GM10266 (cell line): Measurements from ENCODE around the gene TMEM89.
A peak's percentile ranks its signal among the peaks of the same experiment; 100 is the strongest.

ENCODE experiments used
- DNase-seq: peaks from one replicate; pipeline ENCODE4 v3.0.0; 2012; ENCODE audit errors: extremely low spot score
- TF ChIP-seq, protein P1 (sequence below): IDR thresholded peaks from 2 replicates; pipeline ENCODE4 v1.5.1; 2012; ENCODE audit warnings: mild to moderate bottlenecking, low read depth; ENCODE audit not compliant: control insufficient read depth, insufficient read depth; ENCODE audit errors: missing control alignments

TMEM89 gene

DNA sequence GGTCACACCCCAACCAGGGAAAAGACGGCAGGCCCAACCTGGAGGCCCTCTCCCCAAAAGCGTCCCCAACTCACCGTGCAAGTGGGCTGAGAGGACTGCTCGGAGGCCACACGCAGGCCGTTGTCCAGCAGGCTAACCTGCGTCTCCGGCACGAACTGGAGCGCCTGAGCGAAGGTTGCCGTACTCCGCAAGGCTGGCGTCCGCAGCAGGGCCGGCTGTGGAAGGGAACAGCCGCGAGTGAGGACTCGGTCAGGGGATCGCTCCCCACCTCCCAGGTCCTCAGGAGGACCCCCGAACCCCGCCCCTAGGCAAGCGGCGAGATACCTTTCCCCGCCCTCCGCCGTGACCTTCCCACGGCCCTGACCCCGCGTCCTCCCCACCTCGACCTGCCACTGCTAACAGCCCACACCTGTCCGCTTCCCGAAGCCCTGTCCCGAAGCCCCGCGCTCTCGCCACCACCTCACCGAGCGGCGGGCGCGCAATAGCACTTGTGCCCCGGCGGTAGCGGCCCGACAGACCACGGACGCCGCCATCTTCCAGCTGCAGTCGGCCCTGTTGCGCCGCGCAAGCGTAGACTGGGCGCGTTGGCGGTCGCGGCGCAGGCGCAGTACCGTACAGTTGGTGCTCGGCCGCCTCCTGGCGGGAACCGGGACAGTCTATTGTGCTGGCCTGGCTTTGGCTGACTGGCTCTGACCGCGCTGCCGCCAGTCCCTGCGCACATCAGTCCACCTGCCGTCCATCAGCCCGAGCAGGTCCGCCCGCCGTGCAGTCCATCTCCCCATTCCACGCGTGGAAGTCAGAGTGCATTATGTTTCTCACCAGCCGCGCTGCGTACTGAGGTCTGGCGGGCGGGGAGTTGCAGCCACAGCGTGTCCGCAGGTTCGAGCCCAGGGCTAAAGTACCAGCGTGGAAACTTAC, 12.2 kb downstream of the TMEM89 start, which contains the start of gene UQCRC1:
Gene UQCRC1 (minus strand): TSS at position 559 of the 918 bp plus-strand sequence. CDS start 26 bp downstream, at position 533.
- TF ChIP-seq, protein P1, sequence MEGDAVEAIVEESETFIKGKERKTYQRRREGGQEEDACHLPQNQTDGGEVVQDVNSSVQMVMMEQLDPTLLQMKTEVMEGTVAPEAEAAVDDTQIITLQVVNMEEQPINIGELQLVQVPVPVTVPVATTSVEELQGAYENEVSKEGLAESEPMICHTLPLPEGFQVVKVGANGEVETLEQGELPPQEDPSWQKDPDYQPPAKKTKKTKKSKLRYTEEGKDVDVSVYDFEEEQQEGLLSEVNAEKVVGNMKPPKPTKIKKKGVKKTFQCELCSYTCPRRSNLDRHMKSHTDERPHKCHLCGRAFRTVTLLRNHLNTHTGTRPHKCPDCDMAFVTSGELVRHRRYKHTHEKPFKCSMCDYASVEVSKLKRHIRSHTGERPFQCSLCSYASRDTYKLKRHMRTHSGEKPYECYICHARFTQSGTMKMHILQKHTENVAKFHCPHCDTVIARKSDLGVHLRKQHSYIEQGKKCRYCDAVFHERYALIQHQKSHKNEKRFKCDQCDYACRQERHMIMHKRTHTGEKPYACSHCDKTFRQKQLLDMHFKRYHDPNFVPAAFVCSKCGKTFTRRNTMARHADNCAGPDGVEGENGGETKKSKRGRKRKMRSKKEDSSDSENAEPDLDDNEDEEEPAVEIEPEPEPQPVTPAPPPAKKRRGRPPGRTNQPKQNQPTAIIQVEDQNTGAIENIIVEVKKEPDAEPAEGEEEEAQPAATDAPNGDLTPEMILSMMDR = peak; percentile 77
- peak; percentile 96 for DNase-seq

DNA sequence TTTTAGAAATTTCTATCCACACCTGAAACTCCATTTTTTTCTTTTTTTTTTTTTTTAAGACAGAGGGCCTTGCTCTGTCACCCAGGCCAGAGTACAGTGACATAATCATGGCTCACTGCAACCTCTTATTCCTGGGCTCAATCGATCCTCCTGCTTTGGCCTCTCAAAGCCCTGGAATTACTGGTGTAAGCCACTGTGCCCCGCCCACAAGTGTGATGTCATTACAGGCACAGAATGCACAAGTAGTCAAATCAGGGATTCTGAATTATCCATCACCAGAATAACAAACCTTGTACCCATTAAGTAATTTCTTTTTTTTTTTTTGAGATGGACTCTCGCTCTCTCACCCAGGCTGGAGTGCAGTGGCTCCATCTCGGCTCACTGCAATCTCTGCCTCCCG, 14.1 kb downstream of the TMEM89 start:
- no peak for DNase-seq
- TF ChIP-seq, protein P1 = no peak

DNA sequence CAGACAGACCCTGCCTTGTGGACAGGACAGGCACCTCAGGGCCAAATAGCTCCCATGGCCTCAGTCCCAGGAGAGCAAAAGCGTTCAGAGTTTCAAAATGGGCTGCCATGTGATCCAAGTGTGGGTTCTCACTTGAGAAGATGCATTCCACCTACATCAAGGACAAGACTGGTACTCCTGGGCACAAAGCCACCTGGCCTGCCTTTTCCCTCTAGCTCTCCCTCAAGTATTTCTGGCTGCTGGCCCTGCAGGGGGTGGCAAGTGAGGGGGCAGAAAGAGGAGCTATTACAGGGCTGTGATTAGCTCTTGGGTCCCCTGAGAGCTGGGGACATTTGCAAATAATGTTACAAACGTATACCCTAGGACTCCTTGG, 20.0 kb downstream of the TMEM89 start:
- DNase-seq = no peak
- TF ChIP-seq, protein P1 = no peak

DNA sequence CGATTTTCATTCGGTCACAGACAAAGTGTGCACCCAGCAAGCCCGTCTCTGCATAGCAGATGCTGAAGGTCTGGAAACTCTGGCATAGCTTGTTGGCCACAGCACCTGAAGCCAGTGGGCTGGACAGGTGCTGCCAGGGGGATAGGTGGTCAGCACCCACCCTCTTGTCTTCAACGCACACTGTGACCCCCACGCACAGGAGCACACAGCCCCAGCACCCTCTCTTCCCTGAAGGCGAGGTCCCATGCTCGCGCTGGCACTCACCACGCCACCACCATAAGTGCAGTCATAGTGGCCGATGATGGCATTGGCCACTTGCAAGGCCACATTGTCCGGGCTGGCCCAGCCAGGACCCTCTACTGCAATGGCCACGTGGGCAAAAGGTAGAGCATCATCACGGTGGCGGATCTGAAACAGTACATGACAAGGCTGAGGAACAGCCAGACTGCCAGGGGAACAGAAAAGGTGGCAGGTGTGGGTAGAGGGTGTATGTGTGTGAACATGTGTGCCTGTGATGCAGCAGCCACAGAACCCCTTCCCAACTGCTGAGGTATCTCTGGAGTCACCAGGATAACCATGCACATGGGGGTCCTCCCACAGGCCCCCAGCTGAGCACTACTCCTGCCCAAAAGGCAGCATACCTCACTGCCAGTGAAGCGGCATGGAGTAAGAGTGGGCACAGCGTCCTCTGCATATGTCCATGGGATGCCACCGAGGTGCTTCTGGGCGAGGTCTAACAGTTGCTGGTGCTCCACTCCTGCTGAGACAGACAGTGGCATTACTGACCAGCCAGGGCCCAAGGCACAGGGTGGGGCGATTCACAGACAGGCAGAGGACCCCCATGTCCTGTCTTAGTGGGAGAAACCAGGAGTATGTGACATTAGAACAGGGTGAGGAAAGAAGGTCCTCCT, 20.6 kb downstream of the TMEM89 start:
- TF ChIP-seq, protein P1 = no peak
- DNase-seq = no peak

DNA sequence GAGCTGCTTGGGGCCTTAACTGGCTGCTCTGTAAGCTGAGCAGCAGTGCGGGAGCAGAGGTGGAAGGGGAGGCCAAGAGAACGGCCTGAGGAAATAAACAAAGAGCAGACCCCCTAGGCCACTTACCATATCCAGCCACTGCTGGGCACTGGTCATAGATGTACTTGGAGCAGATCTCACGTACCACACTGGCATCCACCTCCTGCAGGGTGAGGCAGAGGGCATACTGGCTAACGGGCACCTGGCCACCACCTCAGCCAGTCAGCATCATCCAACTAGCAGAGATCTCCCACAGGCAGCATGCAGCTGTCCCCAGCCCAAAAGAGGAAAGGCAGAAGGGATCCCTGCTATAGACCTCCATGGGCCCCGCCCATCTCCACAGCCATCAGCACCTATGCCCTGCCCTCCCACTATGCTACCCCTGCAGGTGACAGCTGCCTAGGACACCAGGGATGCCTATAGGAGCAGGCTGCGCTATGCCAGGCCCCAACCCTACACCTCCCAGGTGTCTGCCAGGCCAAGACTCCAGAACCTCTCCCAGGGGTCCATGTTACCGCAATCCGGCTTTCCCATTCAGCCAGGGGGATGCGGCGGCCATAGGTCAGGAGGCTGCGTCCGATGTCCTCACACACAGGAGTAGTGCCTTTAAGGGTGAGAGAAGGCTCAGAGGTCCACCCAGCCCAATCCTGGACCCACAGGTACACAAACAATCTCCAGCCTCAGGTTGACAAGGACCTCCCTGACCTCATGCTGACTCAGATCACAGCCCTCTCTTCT, 21.9 kb downstream of the TMEM89 start:
- TF ChIP-seq, protein P1 = no peak

DNA sequence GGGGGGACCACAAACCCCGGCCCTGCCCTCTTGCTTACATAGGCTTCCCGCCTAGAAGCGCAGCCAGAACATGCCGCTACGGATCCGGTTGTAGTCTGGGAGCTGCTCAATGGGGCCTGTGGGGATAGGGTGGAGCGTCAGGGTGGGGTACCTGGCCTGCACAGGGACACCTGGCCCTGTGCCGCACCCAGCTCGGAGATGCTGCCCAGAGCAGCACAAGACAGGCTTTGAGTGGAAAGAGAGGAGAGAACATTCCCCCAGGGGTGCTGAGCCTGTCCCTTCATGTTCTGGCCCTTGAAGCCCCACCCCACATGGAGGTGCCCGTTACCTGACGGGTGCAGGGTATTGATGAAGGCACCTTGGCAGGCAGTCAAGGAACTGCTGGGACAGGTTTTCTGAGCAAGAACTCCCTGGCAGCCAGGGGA, 22.5 kb downstream of the TMEM89 start:
- TF ChIP-seq, protein P1 = no peak
- DNase-seq = no peak

More for the DNA sequence above, 21.9 kb downstream of the TMEM89 start:
- no peak for DNase-seq
